Raji (cell line): ENCODE results near the gene INTS1.

ENCODE experiments used
- POLR2A ChIP-seq: IDR thresholded peaks from 2 replicates; pipeline ENCODE4 v1.6.1; 2011; ENCODE audit warnings: low read depth, low read length, control low read depth; ENCODE audit not compliant: insufficient read depth

Gene INTS1

GRCh38 chr7:1489336-1489735 lies 14.9 kb downstream of the INTS1 start:
- TF ChIP-seq POLR2A: no peak

GRCh38 chr7:1488016-1488415 lies 16.2 kb downstream of the INTS1 start:
- no peak for TF ChIP-seq POLR2A

- no peak for TF ChIP-seq POLR2A
Measured at GRCh38 chr7:1487466-1487865, 16.7 kb downstream of the INTS1 start.

GRCh38 chr7:1486571-1486970 lies 17.6 kb downstream of the INTS1 start:
- TF ChIP-seq POLR2A: no peak

GRCh38 chr7:1485156-1485555 lies 19.0 kb downstream of the INTS1 start:
- no peak for TF ChIP-seq POLR2A

- no peak for TF ChIP-seq POLR2A
Measured at GRCh38 chr7:1484569-1484968, 19.6 kb downstream of the INTS1 start.

GRCh38 chr7:1483536-1484505 lies 20.4 kb downstream of the INTS1 start:
- TF ChIP-seq POLR2A: no peak

- no peak for TF ChIP-seq POLR2A
Measured at GRCh38 chr7:1483079-1483478, 21.1 kb downstream of the INTS1 start.

GRCh38 chr7:1481300-1481699 lies 22.9 kb downstream of the INTS1 start:
- TF ChIP-seq POLR2A: no peak

GRCh38 chr7:1480670-1481069 lies 23.5 kb downstream of the INTS1 start:
- TF ChIP-seq POLR2A: no peak

- TF ChIP-seq POLR2A: no peak
Measured at GRCh38 chr7:1479287-1479686, 24.9 kb downstream of the INTS1 start.

GRCh38 chr7:1478480-1478879 lies 25.7 kb downstream of the INTS1 start:
- TF ChIP-seq POLR2A: no peak

GRCh38 chr7:1476859-1477258 lies 27.3 kb downstream of the INTS1 start:
- TF ChIP-seq POLR2A: no peak

GRCh38 chr7:1475991-1476390 lies 28.2 kb downstream of the INTS1 start:
- no peak for TF ChIP-seq POLR2A

- TF ChIP-seq POLR2A: no peak
Measured at GRCh38 chr7:1475393-1475792, 28.8 kb downstream of the INTS1 start.

GRCh38 chr7:1474736-1475135 lies 29.5 kb downstream of the INTS1 start:
- TF ChIP-seq POLR2A: no peak
